ENCODE data around the gene KIF18B. TPM values are rescaled to one million over a fixed set of nuclear protein-coding genes. Genes with fewer than 3 reads are reported as not detected.

Gene KIF18B
- total and polyA plus RNA-seq, 5 donors from 2014 or later, result 0.19 to 0.60 (median 0.37) TPM; not detected in 1

GRCh38 chr17:44889003-44889402 lies 58.6 kb downstream of the KIF18B start:
- no peak overlapping the region for H3K27ac Mint-ChIP-seq
- DNase-seq, result no peak
- no peak for ATAC-seq (ENCODE audit: low read depth in 2 of 2)
- Histone ChIP-seq H3K4me1 (ENCODE audit: control insufficient read depth, insufficient read depth, low read length, poor library complexity, severe bottlenecking) (peaks cover 19% of the 10 kb centered on the region), H3K27ac (ENCODE audit: insufficient read depth, low read length, poor library complexity, severe bottlenecking) (no peak overlapping the region), H3K27me3 (ENCODE audit: control insufficient read depth, insufficient read depth, low read length) (no peaks in the 10 kb centered on the region), H3K36me3 (ENCODE audit: control insufficient read depth, insufficient read depth, low read length) (peaks cover 67% of the 10 kb centered on the region), H3K9me3 (ENCODE audit: control insufficient read depth in 2 of 2, low read length in 2 of 2) (no peaks in the 10 kb centered on the region), H3K4me3 (ENCODE audit: low read depth, low read length) (no peak overlapping the region)
- H3K27me3 Mint-ChIP-seq, result no peaks in the 10 kb centered on the region
- H3K36me3 Mint-ChIP-seq, result peaks cover 30% of the 10 kb centered on the region
- H3K4me3 Mint-ChIP-seq, result no peak overlapping the region
- H3K4me1 Mint-ChIP-seq, result peaks cover 6 to 19% (median 14%) of the 10 kb centered on the region in 4 donors
- H3K9me3 Mint-ChIP-seq, result no peaks in the 10 kb centered on the region

- Mint-ChIP-seq H3K36me3 (peaks cover 33% of the 10 kb centered on the region), H3K4me1 (peaks cover 6 to 16% (median 13%) of the 10 kb centered on the region in 4 donors), H3K27ac (no peak overlapping the region), H3K9me3 (no peaks in the 10 kb centered on the region), H3K27me3 (no peaks in the 10 kb centered on the region), H3K4me3 (no peak overlapping the region)
- Histone ChIP-seq H3K4me1 (ENCODE audit: control insufficient read depth, insufficient read depth, low read length, poor library complexity, severe bottlenecking) (peaks cover 19% of the 10 kb centered on the region), H3K36me3 (ENCODE audit: control insufficient read depth, insufficient read depth, low read length) (peaks cover 70% of the 10 kb centered on the region), H3K27me3 (ENCODE audit: control insufficient read depth, insufficient read depth, low read length) (no peaks in the 10 kb centered on the region), H3K4me3 (ENCODE audit: low read depth, low read length) (no peak overlapping the region), H3K9me3 (ENCODE audit: control insufficient read depth in 2 of 2, low read length in 2 of 2) (no peaks in the 10 kb centered on the region), H3K27ac (ENCODE audit: insufficient read depth, low read length, poor library complexity, severe bottlenecking) (no peak overlapping the region)
- peak in 1 of 2 donors; percentile 50 for ATAC-seq (ENCODE audit: low read depth in 2 of 2)
- DNase-seq, result peak in 1 of 3 donors; percentile 12
Measured at GRCh38 chr17:44887971-44888954, 59.3 kb downstream of the KIF18B start.

GRCh38 chr17:44887016-44887415 lies 60.6 kb downstream of the KIF18B start:
- H3K4me3 ChIP-seq (ENCODE audit: low read depth, low read length), result no peak overlapping the region
- peaks cover 70% of the 10 kb centered on the region for H3K36me3 ChIP-seq (ENCODE audit: control insufficient read depth, insufficient read depth, low read length)
- no peaks in the 10 kb centered on the region for H3K9me3 ChIP-seq (ENCODE audit: control insufficient read depth in 2 of 2, low read length in 2 of 2)
- Mint-ChIP-seq H3K27ac (no peak overlapping the region), H3K36me3 (peaks cover 41% of the 10 kb centered on the region), H3K27me3 (no peaks in the 10 kb centered on the region), H3K4me1 (peaks cover 6 to 12% (median 12%) of the 10 kb centered on the region in 4 donors), H3K9me3 (no peaks in the 10 kb centered on the region), H3K4me3 (no peak overlapping the region)
- no peak overlapping the region for H3K27ac ChIP-seq (ENCODE audit: insufficient read depth, low read length, poor library complexity, severe bottlenecking)
- H3K27me3 ChIP-seq (ENCODE audit: control insufficient read depth, insufficient read depth, low read length), result no peaks in the 10 kb centered on the region
- DNase-seq, result no peak
- H3K4me1 ChIP-seq (ENCODE audit: control insufficient read depth, insufficient read depth, low read length, poor library complexity, severe bottlenecking), result peaks cover 19% of the 10 kb centered on the region
- ATAC-seq (ENCODE audit: low read depth in 2 of 2), result no peak

GRCh38 chr17:44884941-44885340 lies 62.6 kb downstream of the KIF18B start:
- peaks cover 42% of the 10 kb centered on the region for H3K36me3 Mint-ChIP-seq
- no peak overlapping the region for H3K4me3 Mint-ChIP-seq

GRCh38 chr17:44881145-44881544 lies 66.4 kb downstream of the KIF18B start:
- peaks cover 86% of the 10 kb centered on the region for H3K36me3 ChIP-seq (ENCODE audit: control insufficient read depth, insufficient read depth, low read length)

More at GRCh38 chr17:44884941-44885340, 62.6 kb downstream of the KIF18B start:
- H3K27me3 ChIP-seq (ENCODE audit: control insufficient read depth, insufficient read depth, low read length), result no peaks in the 10 kb centered on the region
- no peak overlapping the region for H3K27ac ChIP-seq (ENCODE audit: insufficient read depth, low read length, poor library complexity, severe bottlenecking)
- H3K4me1 Mint-ChIP-seq, result peaks cover 0 to 4% (median 3%) of the 10 kb centered on the region in 4 donors
- H3K9me3 Mint-ChIP-seq, result no peaks in the 10 kb centered on the region
- H3K9me3 ChIP-seq (ENCODE audit: control insufficient read depth in 2 of 2, low read length in 2 of 2), result no peaks in the 10 kb centered on the region
- no peak overlapping the region for H3K27ac Mint-ChIP-seq
- peaks cover 73% of the 10 kb centered on the region for H3K36me3 ChIP-seq (ENCODE audit: control insufficient read depth, insufficient read depth, low read length)
- ATAC-seq (ENCODE audit: low read depth in 2 of 2) (no peak), DNase-seq (no peak)
- no peak overlapping the region for H3K4me3 ChIP-seq (ENCODE audit: low read depth, low read length)
- peaks cover 14% of the 10 kb centered on the region for H3K4me1 ChIP-seq (ENCODE audit: control insufficient read depth, insufficient read depth, low read length, poor library complexity, severe bottlenecking)
- H3K27me3 Mint-ChIP-seq, result no peaks in the 10 kb centered on the region

GRCh38 chr17:44880062-44880461 lies 67.5 kb downstream of the KIF18B start:
- Mint-ChIP-seq H3K9me3 (no peaks in the 10 kb centered on the region), H3K36me3 (peaks cover 58% of the 10 kb centered on the region), H3K27me3 (no peaks in the 10 kb centered on the region), H3K4me1 (peaks cover 0 to 5% (median 1%) of the 10 kb centered on the region in 4 donors), H3K27ac (no peak overlapping the region), H3K4me3 (no peak overlapping the region)
- Histone ChIP-seq H3K9me3 (ENCODE audit: control insufficient read depth in 2 of 2, low read length in 2 of 2) (no peaks in the 10 kb centered on the region), H3K36me3 (ENCODE audit: control insufficient read depth, insufficient read depth, low read length) (peaks cover 83% of the 10 kb centered on the region), H3K27ac (ENCODE audit: insufficient read depth, low read length, poor library complexity, severe bottlenecking) (no peak overlapping the region), H3K4me3 (ENCODE audit: low read depth, low read length) (no peak overlapping the region), H3K27me3 (ENCODE audit: control insufficient read depth, insufficient read depth, low read length) (no peaks in the 10 kb centered on the region), H3K4me1 (ENCODE audit: control insufficient read depth, insufficient read depth, low read length, poor library complexity, severe bottlenecking) (no peaks in the 10 kb centered on the region)
- DNase-seq, result no peak
- ATAC-seq (ENCODE audit: low read depth in 2 of 2), result no peak

More at GRCh38 chr17:44881145-44881544, 66.4 kb downstream of the KIF18B start:
- Histone ChIP-seq H3K4me1 (ENCODE audit: control insufficient read depth, insufficient read depth, low read length, poor library complexity, severe bottlenecking) (no peaks in the 10 kb centered on the region), H3K9me3 (ENCODE audit: control insufficient read depth in 2 of 2, low read length in 2 of 2) (no peaks in the 10 kb centered on the region), H3K27ac (ENCODE audit: insufficient read depth, low read length, poor library complexity, severe bottlenecking) (no peak overlapping the region), H3K27me3 (ENCODE audit: control insufficient read depth, insufficient read depth, low read length) (no peaks in the 10 kb centered on the region), H3K4me3 (ENCODE audit: low read depth, low read length) (no peak overlapping the region)
- DNase-seq (no peak), ATAC-seq (ENCODE audit: low read depth in 2 of 2) (no peak)
- Mint-ChIP-seq H3K4me1 (peaks cover 0 to 5% (median 1%) of the 10 kb centered on the region in 4 donors), H3K27me3 (no peaks in the 10 kb centered on the region), H3K4me3 (no peak overlapping the region), H3K9me3 (no peaks in the 10 kb centered on the region), H3K27ac (no peak overlapping the region), H3K36me3 (peaks cover 58% of the 10 kb centered on the region)

- H3K36me3 Mint-ChIP-seq, result peaks cover 53% of the 10 kb centered on the region
- H3K27ac ChIP-seq (ENCODE audit: insufficient read depth, low read length, poor library complexity, severe bottlenecking), result no peak overlapping the region
Measured at GRCh38 chr17:44879376-44879775, 68.2 kb downstream of the KIF18B start.

More at GRCh38 chr17:44879376-44879775, 68.2 kb downstream of the KIF18B start:
- Histone ChIP-seq H3K9me3 (ENCODE audit: control insufficient read depth in 2 of 2, low read length in 2 of 2) (no peaks in the 10 kb centered on the region), H3K36me3 (ENCODE audit: control insufficient read depth, insufficient read depth, low read length) (peaks cover 82% of the 10 kb centered on the region), H3K27me3 (ENCODE audit: control insufficient read depth, insufficient read depth, low read length) (no peaks in the 10 kb centered on the region), H3K4me1 (ENCODE audit: control insufficient read depth, insufficient read depth, low read length, poor library complexity, severe bottlenecking) (no peaks in the 10 kb centered on the region), H3K4me3 (ENCODE audit: low read depth, low read length) (no peak overlapping the region)
- Mint-ChIP-seq H3K4me3 (no peak overlapping the region), H3K27me3 (no peaks in the 10 kb centered on the region), H3K9me3 (no peaks in the 10 kb centered on the region), H3K4me1 (peaks cover 0 to 5% (median 1%) of the 10 kb centered on the region in 4 donors), H3K27ac (no peak overlapping the region)
- DNase-seq (no peak), ATAC-seq (ENCODE audit: low read depth in 2 of 2) (no peak)
